ENCODE measurements around the gene SLC35F6.
"Not testable (repeated sequence)": the region's sequence is repeated elsewhere in the genome, so short reads cannot be mapped to it uniquely, and the experiment has no call there.

SLC35F6 gene

DNA sequence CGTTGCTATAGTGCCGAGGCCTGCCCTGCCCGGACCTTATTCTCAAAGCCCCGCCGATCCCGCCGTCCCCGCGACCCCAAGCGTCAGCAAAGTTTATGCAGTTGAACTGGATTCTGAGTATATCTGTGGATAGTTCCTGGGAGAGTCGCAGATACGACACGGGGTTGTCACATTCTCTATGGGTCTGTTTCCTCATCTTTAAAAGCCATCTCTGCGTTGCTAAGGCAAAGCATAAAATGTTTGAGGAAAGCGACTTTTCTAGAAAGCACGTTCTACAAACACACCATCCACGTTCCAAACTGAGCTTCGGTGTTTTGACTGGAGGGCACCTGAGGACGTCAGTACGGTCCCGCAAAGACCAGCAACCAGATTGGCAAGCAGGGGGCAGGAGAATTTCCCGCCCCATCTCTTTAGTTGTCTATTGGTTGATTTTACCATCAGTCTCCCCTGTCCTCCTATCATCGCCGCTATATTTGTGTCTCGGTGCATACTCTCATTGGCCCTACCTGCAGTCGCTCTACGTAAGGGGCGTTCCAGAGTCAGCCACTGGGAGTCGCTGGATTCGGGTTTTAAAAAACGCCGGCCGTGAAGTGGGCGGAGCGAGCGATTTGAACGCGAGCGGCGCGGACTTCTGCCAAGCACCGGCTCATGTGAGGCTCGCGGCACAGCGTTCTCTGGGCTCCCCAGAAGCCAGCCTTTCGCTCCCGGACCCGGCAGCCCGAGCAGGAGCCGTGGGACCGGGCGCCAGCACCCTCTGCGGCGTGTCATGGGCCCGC is 21.5 kb downstream of the SLC35F6 start, which contains the start of gene CENPA:
Gene CENPA (plus strand): TSS at position 626 of the 776 bp plus-strand sequence. CDS start 141 bp downstream, at position 767.
- DNase-seq, result peak; percentile 97 to 98

GRCh38 chr2:26786207-26787028 is 22.3 kb downstream of the SLC35F6 start:
- no peak for DNase-seq

- DNase-seq, result no peak
These were observed 28.6 kb downstream of the SLC35F6 start for GRCh38 chr2:26792720-26793119.

DNA sequence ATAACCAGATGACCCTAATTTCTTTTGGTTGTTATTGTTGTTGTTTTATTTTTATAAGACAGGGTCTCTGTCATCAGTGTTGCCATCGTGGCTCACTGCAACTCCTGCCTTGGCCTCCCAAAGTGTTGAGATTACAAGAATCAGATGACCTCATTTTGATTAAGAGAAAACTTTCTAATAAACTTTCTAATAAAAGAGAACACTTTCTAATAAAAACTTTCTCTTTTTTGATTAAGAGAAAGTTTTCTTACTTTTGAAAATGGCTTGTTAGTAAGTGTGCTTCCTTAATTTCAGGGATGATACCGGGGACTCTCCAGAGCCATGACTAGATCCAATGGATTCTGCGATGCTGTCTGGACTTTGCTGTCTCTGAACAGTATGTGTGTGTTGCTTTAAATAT is 29.4 kb downstream of the SLC35F6 start:
- DNase-seq, result no peak

DNA sequence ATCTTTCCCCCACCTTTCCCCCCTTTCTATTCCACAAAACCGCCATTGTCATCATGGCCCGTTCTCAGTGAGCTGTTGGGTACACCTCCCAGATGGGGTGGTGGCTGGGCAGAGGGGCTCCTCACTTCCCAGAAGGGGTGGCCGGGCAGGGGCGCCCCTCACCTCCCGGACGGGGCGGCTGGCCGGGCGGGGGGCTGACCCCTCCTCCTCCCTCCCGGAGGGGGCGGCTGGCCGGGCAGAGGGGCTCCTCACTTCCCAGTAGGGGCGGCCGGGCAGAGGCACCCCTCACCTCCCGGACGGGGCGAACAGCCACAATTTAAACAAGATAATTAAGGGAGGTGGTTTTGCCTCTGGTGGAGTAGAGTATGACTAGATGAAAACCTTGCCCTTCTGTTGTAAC is 31.1 kb downstream of the SLC35F6 start:
- DNase-seq, result not testable (repeated sequence)

- DNase-seq, result no peak
These were observed 37.2 kb downstream of the SLC35F6 start for GRCh38 chr2:26801328-26801727.

DNA sequence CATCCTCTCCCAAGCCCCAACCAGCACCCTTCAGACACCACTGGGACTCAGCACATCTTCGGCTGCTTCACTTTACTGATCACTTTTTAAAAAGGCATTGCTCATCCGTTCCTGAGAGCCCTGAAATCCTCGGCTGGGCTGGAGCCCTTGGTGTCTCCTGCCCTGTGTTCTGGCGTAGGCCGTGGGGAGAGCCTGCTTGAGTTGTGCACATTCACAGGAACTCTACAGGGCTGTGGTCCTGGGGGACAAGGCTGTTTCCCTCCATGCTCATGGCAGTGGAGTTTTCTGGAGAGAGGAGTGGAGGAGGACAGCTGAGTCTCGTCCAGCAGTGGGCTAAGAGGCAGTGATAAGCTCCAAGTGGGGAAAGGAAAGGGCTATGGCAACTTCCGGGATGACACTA is 37.7 kb downstream of the SLC35F6 start:
- no peak for DNase-seq

- no peak for DNase-seq
These were observed 41.2 kb downstream of the SLC35F6 start for GRCh38 chr2:26805241-26805676.

- no peak for DNase-seq
These were observed 43.8 kb downstream of the SLC35F6 start for GRCh38 chr2:26807788-26808460.

GRCh38 chr2:26809211-26809610 is 45.1 kb downstream of the SLC35F6 start:
- no peak for DNase-seq

DNA sequence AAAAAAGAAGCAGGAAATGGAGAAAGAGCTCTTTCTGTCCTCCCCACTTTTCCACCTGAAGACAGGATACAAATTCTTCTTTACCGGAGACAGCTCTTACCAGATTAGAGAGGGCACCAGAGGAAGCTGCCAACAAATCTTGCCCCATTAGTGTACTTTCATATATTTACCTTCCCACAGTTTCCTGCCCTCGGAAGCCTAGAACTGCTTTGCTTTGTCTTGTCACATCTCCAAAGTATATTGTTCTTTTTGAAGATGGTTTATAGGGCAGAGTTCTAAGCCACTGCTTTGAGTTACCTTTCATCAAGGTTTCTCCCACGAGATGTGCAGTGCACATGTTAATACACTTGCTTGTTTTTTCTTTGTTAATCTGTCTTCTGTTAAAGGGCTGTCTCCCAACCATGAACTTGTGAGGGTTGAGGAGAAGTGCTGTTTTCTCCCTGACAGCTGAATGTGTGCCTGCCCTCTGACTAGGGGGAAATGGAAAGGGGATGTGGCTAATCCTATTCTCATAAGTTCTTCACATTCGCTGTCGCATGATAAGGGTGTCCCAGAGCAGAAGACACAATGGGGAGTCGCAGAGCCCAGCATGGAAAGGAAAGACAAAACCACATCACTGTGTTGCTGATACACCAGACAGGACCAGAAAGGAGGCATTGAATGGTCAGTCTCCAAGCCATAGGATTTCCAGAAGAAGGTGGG is 45.9 kb downstream of the SLC35F6 start:
- DNase-seq, result no peak

GRCh38 chr2:26811261-26811660 is 47.2 kb downstream of the SLC35F6 start:
- no peak for DNase-seq

DNA sequence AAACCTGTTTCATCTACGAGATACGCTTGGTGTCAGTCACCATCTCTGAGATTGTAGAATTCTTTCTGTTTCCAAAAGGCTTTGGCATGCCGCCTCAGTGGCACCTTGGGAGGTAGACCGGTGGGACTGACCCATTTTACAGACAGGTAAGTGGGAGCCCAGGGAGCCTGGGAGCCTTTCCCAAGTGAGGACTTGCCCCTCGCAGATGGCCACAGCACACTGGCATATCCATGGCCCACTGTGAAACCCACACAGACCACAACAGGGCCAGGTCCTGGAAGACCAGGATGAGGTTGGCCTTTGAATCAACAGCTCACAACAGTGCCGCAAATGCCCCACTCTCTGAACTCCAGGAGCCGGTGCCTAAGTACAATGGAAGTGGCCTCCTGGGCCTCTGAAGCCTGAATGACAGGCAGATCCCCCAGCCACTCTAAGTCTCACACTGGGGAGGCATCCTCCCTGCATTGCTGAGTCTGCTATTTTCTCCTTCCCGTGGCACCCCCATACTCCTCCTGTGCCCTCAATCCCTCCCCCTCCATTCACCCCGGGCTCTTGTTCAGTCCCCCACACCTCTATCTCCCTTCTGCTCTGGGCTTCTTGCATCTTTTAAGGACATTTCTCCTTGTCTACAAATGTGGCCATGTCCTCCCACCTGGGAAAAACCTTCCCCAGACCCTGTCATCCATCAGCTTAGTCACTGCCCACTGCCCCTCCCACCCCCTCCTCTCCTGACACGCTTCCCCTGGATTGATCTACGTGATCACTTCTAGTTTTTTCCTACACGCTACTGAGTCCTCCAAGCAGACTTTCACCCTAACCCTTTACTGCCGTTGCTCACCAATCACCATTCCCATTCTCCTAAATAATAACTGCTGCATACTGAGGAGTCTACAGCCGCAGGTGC is 48.0 kb downstream of the SLC35F6 start:
- no peak for DNase-seq

- DNase-seq, result no peak
These were observed 48.6 kb downstream of the SLC35F6 start for GRCh38 chr2:26812731-26813130.

DNA sequence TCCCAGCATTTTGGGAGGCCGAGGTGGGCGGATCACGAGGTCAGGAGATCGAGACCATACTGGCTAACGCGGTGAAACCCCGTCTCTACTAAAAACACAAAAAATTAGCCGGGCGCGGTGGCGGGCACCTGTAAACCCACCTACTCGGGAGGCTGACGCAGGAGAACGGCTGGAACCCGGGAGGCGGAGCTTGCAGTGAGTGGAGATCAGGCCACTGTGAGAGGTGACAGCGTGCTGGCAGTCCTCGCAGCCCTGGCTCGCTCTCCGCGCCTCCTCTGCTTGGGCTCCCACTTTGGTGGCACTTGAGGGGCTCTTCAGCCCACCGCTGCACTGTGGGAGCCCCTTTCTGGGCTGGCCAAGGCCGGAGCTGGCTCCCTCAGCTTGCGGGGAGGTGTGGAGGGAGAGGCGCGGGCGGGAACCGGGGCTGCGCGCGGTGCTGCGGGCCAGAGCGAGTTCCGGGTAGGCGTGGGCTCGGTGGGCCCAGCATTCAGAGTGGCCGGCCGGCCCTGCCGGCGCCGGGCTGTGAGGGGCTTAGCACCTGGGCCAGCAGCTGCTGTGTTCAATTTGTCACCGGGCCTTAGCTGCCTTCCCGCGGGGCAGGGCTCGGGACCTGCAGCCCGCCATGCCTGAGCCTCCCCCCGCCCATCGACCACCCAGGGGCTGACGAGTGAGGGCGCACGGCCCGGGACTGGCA is 50.1 kb downstream of the SLC35F6 start:
- not testable (repeated sequence) for DNase-seq

DNA sequence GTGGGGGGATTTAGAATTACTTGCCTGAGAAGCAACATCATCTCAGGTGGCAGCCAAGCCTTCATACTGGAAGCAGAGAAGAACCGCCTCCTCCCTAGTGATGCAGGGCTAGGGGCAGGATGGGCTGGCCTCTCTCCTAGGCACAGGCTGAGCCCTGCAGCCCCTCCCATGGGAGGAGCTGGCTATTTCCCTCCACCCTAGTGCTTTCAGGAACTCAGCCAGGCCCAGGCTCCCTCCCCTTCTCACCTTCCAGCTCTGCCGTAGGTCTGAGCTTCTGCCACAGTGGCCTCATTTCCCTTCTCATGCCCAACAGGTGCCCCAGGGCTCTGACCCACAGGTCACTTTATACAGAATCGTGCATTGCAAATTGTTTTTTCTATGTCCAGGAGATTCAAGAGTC is 52.8 kb downstream of the SLC35F6 start:
- no peak for DNase-seq

- DNase-seq, result no peak
These were observed 54.2 kb downstream of the SLC35F6 start for GRCh38 chr2:26818255-26818654.

GRCh38 chr2:26818972-26819371 is 54.9 kb downstream of the SLC35F6 start:
- no peak for DNase-seq

DNA sequence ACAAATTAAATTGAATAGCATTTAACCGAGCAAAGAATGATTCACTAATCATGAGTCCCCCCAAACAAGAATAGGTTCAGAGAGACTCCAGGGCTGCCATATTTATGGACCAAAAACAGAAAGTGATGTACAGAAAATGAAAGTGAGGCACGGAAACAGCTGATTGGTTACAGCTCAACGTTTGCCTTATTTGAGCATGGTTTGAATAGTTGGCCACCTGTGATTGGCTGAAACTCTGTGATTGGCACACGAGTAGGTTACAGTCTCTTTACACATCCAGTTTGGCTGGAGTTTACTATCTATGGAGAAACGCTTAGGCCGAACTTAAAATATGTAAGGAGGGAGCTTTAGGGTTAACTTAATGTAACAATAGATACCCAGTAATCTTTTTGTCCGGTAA is 56.8 kb downstream of the SLC35F6 start:
- DNase-seq, result no peak

GRCh38 chr2:26822877-26823276 is 58.8 kb downstream of the SLC35F6 start:
- DNase-seq, result no peak
